Activated CD4-positive, alpha-beta T cell treated with anti-CD3 and anti-CD28 coated beads, Interleukin-2, amount 50 U/mL, for 4 hours (primary cell): ENCODE results near the gene LHB.

Experiments used
- DNase-seq, 2 experiments: peaks; one replicate each; pipeline ENCODE4 v3.0.0-alpha.2; 2020

LHB gene

GRCh38 chr19:48970923-48971395 lies 45.9 kb downstream of the LHB start:
- DNase-seq, result peak; percentile 80 to 82

- no peak for DNase-seq
Observed at GRCh38 chr19:48970139-48970766, 46.6 kb downstream of the LHB start.

- no peak for DNase-seq
Observed at GRCh38 chr19:48969276-48970138, 47.4 kb downstream of the LHB start.

- DNase-seq, result no peak
Observed at GRCh38 chr19:48968813-48969218, 48.1 kb downstream of the LHB start.

GRCh38 chr19:48968179-48968661 lies 48.7 kb downstream of the LHB start:
- no peak for DNase-seq

GRCh38 chr19:48967346-48968178 lies 49.3 kb downstream of the LHB start:
- DNase-seq, result no peak

GRCh38 chr19:48966541-48967345 lies 50.1 kb downstream of the LHB start:
- no peak for DNase-seq
